D721Med (cell line): Measurements from ENCODE around the gene MMAB.

Source experiments
- DNase-seq: peaks from one replicate; pipeline ENCODE4 v3.0.0; 2011; ENCODE audit warnings: low spot score; ENCODE audit not compliant: insufficient read length
- FAIRE-seq: peaks from 2 replicates; lab custom pipeline; 2011; peaks lifted over from hg19 to GRCh38; lab: Jason Lieb, UNC
- TF ChIP-seq, protein P1 (sequence below): IDR thresholded peaks from 2 replicates; pipeline ENCODE4 v1.5.1; 2012; ENCODE audit warnings: mild to moderate bottlenecking, control low read depth; ENCODE audit not compliant: insufficient read depth; ENCODE audit errors: missing control alignments

Gene MMAB

GRCh38 chr12:109562871-109563270, 10.4 kb downstream of the MMAB start:
- DNase-seq (no peak), FAIRE-seq (no peak)
- TF ChIP-seq, protein P1, sequence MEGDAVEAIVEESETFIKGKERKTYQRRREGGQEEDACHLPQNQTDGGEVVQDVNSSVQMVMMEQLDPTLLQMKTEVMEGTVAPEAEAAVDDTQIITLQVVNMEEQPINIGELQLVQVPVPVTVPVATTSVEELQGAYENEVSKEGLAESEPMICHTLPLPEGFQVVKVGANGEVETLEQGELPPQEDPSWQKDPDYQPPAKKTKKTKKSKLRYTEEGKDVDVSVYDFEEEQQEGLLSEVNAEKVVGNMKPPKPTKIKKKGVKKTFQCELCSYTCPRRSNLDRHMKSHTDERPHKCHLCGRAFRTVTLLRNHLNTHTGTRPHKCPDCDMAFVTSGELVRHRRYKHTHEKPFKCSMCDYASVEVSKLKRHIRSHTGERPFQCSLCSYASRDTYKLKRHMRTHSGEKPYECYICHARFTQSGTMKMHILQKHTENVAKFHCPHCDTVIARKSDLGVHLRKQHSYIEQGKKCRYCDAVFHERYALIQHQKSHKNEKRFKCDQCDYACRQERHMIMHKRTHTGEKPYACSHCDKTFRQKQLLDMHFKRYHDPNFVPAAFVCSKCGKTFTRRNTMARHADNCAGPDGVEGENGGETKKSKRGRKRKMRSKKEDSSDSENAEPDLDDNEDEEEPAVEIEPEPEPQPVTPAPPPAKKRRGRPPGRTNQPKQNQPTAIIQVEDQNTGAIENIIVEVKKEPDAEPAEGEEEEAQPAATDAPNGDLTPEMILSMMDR = no peak

DNA sequence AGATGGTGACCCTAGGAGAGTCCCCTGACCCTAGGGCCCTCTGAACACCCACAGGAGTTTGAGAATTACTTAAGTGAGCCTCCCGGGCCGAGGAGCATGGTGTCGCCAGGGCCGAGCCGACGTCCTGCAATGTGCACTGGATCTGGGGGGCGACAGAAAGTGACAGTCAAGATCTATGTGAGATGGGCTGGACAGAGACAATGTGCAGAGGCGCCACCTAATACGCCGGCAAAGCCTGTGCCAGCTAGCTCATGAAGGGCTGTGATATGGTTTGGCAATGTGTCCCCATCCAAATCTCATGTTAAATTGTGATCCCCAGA, 11.6 kb downstream of the MMAB start:
- no peak for FAIRE-seq
- TF ChIP-seq, protein P1 = no peak
- no peak for DNase-seq

DNA sequence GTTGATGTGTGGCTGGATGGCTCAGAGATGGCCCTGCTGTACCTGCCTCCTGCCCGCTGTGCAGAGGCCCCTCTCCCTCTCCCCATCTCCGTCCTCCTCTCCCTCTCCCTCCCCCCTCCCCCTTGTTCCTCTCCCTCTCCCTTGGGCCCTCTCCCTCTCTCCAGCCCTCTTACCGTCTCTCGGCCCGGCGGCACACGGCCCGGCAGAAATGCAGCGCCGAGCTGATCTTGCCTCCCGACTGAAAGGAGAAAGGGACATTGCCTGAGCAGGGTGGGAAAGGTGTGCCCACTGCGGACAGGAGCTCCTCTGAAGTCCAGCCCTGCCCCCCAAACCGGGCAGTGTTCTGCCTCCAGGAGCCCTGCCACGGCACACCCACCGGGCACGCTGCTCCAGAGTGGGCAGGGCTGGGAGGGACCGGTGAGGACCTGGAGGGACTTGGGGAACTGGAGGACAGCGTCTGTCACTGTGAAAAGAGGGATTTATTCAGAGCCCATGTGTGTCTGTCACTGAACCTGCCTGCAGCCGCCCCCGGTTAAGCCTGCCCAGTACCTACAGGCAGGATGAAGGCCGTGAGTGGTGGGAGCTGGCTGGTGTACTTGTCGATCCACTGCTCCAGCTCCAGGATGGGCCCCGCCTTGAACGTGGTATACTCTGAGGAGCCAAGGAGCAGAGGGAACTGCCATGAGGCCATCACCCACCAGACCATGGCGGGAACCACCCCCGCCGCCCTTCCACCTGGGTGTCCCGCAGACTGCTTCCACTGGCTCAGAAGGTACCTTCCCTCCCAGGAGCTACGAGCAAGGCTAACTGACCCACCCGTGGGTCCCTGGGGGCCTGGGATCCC, 12.2 kb downstream of the MMAB start:
- TF ChIP-seq, protein P1 = no peak
- FAIRE-seq (no peak), DNase-seq (no peak)

DNA sequence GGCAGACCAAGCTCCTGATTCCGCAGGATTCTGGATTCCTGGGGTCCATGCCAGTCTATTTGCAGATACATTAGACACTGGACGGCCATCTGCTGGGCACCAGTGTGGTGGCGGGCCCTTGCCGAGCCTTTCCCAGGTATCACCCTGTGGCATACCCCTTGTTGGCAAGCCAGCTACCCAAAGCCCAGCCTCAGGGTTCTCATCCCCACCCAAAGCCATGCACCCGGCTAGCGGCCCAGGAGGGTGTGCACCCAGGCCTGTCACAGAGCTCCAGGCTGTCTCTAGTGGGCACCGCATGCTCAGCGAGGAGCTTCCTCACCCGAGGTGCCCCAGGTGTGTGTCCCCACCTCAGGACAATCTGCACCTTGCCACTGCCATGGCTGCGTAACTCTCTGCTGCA, 13.7 kb downstream of the MMAB start:
- DNase-seq (no peak), FAIRE-seq (no peak)
- TF ChIP-seq, protein P1 = no peak

GRCh38 chr12:109559200-109559505, 14.2 kb downstream of the MMAB start:
- TF ChIP-seq, protein P1 = no peak
- FAIRE-seq (no peak), DNase-seq (no peak)

- DNase-seq (no peak), FAIRE-seq (no peak)
- TF ChIP-seq, protein P1 = no peak
Measured at GRCh38 chr12:109558374-109559199, 14.7 kb downstream of the MMAB start.

- TF ChIP-seq, protein P1 = no peak
- DNase-seq (no peak), FAIRE-seq (no peak)
Measured at GRCh38 chr12:109557805-109558204, 15.5 kb downstream of the MMAB start.
